HG03039 (cell line): ENCODE measurements around the gene EBF4.
"Not testable (repeated sequence)": the region's sequence is repeated elsewhere in the genome, so short reads cannot be mapped to it uniquely, and the experiment has no call there.

Source experiments
- ATAC-seq: cut with Tn5 transposase; IDR thresholded peaks from one replicate; pipeline ENCODE4 v1.9.1; 2021; ENCODE audit warnings: mild to moderate bottlenecking, moderate library complexity; ENCODE audit not compliant: unreplicated experiment

EBF4 gene

GRCh38 chr20:2671977-2672376 lies 20.6 kb upstream of the EBF4 start:
- no peak for ATAC-seq

- ATAC-seq, result no peak
Measured at GRCh38 chr20:2672446-2672845, 20.1 kb upstream of the EBF4 start.

- no peak for ATAC-seq
Measured at GRCh38 chr20:2673453-2673852, 19.1 kb upstream of the EBF4 start.

GRCh38 chr20:2680046-2680445 lies 12.5 kb upstream of the EBF4 start:
- no peak for ATAC-seq

GRCh38 chr20:2682040-2682439 lies 10.5 kb upstream of the EBF4 start:
- not testable (repeated sequence) for ATAC-seq

GRCh38 chr20:2684817-2685216 lies 7.8 kb upstream of the EBF4 start:
- not testable (repeated sequence) for ATAC-seq

GRCh38 chr20:2687514-2687913 lies 5.1 kb upstream of the EBF4 start:
- ATAC-seq, result no peak

- ATAC-seq, result no peak
Measured at GRCh38 chr20:2688041-2688591, 4.5 kb upstream of the EBF4 start.

- ATAC-seq, result no peak
Measured at GRCh38 chr20:2690213-2690612, 2.4 kb upstream of the EBF4 start.

- no peak for ATAC-seq
Measured at GRCh38 chr20:2690718-2691117, 1.9 kb upstream of the EBF4 start.

- ATAC-seq, result no peak
Measured at GRCh38 chr20:2691127-2691526, 1.5 kb upstream of the EBF4 start.

GRCh38 chr20:2691663-2692035 lies 931 bp upstream of the EBF4 start:
- no peak for ATAC-seq

GRCh38 chr20:2692886-2693285 lies 306 bp downstream of the EBF4 start:
- no peak for ATAC-seq

- ATAC-seq, result no peak
Measured at GRCh38 chr20:2693286-2694007, 867 bp downstream of the EBF4 start.

GRCh38 chr20:2694008-2694471 lies 1.5 kb downstream of the EBF4 start:
- no peak for ATAC-seq

GRCh38 chr20:2694519-2694918 lies 1.9 kb downstream of the EBF4 start:
- ATAC-seq, result no peak

- no peak for ATAC-seq
Measured at GRCh38 chr20:2695206-2695983, 2.8 kb downstream of the EBF4 start.

GRCh38 chr20:2695984-2696525 lies 3.5 kb downstream of the EBF4 start:
- not testable (repeated sequence) for ATAC-seq

- no peak for ATAC-seq
Measured at GRCh38 chr20:2696646-2697045, 4.1 kb downstream of the EBF4 start.

- no peak for ATAC-seq
Measured at GRCh38 chr20:2697768-2698167, 5.2 kb downstream of the EBF4 start.

- ATAC-seq, result no peak
Measured at GRCh38 chr20:2698186-2698817, 5.7 kb downstream of the EBF4 start.
